GM19239 (cell line): ENCODE results near the gene NFATC2.

Experiments
- DNase-seq: peaks from one replicate; pipeline ENCODE4 v3.0.0; 2011; ENCODE audit warnings: low spot score; ENCODE audit not compliant: insufficient read length
- FAIRE-seq: peaks from 2 replicates; lab custom pipeline; 2011; peaks lifted over from hg19 to GRCh38; lab: Jason Lieb, UNC

The NFATC2 gene

DNA sequence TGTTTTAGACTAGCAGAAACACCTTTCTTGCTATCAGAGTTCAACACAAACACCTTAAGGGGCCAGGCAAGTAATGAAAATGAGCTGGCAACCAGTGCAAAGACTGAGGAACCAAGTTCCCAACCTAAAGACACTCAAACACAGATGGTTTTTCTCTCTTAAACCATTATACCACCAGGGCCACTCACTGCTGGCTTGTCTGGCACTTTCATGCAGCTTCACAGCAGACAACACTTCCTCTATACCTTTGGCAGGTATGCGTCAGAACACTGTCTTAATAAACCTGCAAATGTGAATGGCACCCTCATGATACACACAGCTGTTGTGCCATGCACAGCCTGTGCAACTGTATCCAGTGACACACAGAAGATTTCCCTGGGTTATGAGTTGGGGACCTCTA, 41.6 kb downstream of the NFATC2 start:
- no peak for DNase-seq
- no peak for FAIRE-seq

DNA sequence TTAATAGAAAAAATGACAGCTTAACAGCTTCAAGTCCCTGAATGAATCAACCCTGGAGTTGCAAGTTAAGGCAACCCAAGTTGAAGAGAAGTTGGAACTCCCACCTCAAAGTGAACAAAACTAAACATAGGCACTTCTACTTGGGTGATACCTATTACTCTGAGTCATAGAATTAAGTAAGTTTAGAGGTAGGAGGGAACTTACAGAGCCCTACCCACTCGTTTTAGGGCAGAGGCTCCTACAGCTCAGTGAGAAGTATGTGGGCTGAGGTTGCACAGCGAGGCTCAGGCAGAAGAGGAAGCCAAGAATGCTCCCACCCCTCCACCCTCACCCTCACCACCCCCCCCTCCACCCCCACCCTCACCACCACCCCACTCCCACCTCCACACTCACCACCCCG, 42.2 kb downstream of the NFATC2 start:
- FAIRE-seq: peak; percentile 83
- DNase-seq: peak; percentile 57

DNA sequence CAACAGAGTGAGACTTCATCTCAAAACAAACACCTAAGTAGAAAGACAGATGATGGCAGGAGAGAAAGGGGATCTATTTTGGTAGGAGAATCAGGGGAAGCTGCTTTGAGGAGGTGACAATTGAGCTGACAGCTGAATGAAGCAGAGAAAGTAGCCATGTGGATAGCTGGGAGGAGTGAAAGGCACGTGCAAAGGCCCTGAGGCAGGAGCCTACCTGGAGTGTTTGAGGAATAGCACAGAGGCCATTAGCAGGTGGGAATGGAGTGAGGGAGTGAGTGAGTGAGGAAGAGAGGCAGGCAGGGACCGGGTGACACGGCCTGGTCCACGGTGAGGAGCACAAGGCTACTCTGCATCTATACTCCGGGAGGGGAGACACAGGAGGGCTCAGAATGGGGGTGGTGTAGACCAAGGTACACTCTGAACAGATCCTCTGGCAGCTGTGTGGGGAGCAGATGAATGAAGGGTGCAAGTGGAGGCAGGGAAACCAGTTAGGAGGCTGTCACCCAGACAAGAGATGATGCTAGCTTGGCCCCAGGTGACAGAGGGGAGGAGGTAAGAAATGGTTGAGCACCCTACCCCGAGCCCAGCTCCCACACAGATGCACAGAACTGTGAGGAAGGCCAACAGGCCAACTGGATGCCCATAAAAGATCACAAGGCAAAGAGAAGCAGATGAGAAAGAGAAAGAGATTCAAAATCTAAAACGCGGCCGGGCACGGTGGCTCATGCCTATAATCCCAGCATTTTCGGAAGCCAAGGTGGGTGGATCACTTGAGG, 43.6 kb downstream of the NFATC2 start:
- FAIRE-seq (no peak), DNase-seq (no peak)

DNA sequence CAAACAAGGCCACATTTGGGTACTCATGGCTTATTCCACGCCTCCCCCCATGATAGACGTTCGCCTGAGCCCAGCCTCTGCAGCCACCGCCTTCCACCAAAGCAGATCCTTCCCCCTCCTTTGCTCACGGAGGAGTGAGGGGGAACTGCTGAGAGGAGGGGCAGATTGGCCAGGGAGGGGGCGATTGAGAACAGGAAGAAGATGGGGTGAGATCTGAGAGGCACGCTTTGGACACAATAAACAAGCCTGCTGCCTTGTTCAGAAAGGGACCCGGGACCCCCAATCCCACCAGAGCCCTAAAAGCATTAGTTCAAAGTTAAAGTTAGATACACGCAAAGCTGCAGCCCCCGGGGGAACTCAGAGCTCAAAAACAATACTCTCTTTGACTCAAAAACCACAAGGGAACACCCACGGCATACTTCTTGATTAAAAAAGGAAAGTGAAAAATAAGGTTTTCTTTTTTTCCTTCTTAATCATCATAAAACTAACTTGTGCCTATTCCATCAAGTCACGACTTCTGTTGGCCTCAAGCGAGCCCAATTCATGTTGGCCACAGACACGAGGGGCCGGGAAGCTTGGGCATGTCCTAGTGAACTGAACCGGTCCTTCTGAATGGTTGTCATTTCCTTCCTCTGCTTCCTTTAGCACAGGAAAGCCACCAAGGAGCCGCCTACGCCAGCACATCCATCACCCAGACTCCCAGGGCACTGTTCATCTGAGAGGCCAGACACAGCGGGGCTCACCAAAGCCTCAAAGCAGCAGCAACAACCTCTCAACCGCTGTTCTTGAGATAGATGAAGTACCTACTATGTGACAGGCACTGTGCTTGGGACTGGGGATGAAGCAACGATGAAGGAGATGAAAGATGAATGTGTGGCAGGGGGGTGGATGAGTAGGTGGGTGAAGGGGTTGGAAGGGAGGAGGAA, 44.7 kb downstream of the NFATC2 start:
- peak; percentile 88 for FAIRE-seq
- peak; percentile 50 for DNase-seq

DNA sequence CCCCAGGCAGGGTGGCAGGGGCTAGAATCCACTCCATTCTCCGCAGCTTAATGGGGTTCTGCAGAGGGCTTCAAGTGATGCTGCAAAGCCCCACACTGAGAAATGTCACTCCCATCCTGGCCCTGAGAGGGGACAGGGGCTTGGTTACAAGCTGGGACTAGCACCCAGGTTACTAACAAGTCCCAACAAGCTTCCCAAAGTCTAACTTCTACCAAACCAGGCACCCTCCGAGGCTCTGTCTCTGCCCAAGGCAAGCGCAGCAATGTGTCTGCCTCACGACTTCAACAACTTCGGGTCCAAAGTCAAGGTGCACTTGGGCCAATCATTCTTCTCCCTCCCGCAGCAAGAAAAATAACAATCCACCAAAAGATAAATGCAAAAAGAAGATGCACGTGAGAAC, 45.6 kb downstream of the NFATC2 start:
- DNase-seq: no peak
- no peak for FAIRE-seq

DNA sequence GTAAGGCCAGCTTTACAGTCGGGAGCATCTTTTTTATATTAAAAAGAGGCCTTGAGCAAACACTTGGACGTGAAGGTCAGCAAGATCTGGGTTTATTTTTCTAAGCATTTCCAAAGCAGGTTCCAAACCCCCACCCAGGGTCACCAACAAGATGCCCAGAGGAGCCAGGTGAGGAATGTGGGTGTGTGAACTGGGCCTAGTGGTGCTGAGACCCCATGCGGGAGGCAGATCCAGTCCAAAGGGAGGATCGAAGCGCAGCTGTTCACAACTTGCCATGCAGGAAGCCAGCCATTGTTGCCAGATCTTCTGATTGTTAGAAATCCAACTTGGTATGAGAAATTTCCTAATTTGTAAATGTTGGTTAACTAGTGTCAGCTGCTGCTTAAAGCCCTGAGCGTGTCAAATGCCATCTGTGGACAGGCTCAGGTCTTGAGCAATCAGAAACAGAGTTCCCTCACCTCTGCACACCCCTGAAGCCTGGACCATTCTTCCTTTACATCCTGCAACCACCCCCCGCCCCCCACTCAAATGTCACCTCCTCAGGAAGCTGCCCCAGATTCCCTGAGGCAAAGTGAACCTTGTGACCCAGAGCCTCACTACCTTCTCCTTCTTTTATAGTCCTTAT, 46.5 kb downstream of the NFATC2 start:
- no peak for FAIRE-seq

DNA sequence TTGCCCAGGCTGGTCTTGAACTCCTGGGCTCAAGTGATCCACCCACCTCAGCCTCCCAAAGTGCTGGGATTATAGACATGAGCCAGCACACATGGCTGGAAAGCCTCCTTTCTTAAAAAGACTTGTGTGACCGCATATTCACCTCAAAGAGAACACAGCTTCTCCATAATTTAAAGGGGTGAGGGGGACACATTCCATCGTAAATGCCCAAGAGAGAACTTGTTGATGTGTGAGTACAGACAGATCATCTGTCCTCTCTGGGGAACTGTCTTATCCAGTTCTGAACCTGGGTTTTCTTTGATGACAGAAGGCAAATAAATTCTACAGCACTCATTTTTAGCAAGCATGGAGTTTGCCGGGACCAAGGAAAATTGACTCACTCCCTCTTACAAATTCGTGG, 47.2 kb downstream of the NFATC2 start:
- FAIRE-seq: no peak
- DNase-seq: no peak

More for the DNA sequence above, 46.5 kb downstream of the NFATC2 start:
- no peak for DNase-seq

DNA sequence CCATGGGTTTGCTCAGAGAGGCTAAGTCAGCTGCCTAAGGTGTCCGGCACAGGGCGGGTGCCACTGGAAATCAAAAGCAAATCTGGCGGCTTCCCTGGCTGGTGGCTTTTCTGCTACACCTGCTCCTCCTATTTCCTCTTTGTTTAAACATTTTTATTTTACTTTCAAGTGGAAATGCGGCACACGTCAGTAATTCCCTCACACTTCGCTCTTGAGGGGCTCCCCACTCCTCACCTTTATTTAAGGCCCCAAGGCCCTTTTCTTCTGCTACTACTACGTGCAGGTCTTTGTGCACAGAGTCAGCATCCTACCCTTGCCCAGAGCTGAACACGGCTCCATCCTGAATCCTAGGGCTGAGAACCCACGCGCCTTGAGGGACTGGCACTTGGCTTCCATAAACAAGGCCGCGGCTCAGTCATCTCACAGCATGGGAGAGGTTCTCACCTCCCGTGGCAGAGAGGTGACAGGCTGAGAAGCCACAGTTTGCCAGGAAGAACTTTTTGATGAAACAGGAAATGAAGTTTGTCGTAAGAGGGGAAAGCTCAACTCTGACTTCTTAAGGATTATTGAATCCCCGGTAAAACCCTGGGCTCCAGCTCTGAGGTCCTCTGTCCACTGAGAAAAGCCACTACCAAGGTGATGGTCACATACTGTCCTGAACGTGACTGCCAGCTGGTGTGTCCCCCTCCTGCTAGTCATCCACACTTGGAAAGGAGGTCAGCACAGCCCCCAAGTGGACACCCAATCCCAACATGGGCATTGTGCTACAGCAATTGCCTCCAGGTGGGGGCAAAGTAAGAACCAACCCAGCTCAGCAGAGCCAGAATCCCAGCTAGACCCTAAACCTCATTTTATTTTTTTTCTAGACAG, 48.0 kb downstream of the NFATC2 start:
- FAIRE-seq (no peak), DNase-seq (no peak)

DNA sequence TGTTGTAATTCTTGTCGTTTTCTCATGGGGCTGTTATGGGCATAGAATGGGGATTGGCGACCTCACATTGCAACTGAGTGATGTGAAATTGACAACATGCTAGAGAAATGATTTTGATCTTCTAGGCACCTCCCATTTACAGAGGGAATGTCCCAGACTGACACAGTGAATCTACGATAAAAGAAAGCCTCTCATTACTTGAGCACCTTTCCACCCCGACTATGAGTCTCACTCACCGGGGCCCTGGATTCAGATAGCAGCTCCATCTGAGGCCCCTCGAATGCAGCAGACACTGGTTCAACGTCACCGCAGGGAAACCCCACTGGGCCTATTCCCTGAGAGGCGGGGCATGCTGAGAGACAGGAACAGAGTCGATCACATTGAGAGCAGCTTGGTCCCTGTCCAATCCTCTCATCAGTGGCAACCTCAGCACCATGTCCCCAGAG, 49.1 kb downstream of the NFATC2 start:
- no peak for FAIRE-seq
- DNase-seq: no peak

DNA sequence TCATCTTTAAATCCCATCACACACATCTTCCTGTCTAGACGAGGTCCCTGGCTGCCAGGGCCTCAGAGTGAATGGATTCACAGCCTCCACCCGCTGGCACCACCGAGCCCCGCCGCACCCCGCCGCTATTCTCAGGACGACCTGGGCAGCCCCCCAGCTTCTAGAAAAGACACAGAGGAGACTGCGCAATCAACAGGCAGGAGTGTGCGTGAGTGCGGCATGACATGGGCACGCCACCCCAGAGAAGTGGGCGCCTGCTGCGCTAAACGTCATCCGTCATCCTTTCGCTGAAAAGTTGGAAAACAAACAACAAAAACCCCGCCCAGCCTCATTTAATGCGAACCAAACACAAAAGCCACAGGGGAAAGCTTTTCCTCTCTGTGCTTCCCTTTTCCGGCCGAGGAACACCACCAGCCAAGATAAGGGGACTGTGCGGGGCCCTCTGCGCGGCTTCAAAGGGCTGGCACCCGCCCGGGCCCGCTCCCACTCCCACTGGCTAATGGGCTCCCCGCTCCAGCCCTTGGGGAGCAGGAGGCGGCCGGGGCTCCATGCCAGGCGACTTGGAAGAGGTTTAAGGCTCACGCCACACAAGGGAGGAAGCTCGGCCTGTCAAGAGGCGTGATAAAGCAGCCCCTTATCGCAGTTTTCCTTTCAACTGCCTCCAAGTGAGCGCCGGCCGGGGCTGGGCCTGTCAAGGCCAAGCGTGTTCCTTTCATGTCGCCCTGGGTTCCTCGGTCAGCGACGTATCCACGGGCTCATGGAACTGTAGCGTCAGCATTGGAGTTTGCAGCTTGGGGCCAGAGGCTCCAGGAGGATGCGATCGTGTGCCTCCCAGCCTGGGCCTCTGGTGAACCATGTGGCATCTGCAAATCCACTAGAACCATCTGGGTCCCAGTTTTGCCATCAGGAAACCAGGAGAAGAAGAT, 50.1 kb downstream of the NFATC2 start:
- no peak for FAIRE-seq
- no peak for DNase-seq

DNA sequence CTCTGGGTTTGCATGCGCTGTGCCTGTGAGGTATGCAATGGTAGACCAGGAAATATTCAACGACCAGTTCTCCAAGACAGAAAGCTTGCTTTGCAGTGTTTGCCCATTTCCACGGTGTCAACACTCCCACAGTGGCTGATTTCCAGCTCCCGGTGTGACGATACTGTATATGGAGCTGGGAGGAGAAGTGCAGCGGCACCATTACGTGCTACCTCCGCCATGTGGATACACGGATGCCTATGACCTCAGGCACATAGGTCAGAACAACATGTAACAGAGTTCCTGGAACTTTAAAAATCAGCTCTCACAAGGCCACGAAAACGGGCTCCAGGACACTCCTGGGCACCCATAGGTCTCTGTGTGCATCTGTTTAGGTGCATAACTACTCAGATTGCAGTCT, 51.1 kb downstream of the NFATC2 start:
- DNase-seq (no peak), FAIRE-seq (no peak)

DNA sequence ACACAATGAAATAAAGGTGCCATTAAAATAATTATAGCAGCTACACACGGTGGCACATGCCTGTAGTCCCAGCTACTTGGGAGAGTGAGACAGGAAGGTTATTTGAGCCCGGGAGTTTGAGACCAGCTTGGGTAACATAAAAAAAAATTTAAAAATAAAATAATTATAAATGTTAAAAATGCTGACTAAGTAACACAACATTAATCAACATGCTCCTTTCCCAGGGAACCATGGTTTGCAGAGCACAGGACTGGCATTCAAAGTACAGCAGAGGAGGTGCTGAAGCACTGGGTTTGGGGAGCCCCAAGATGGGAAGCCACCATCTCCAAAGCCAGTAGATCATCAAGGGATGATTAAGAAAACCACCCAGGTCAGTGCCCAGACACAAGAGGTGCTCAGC, 51.9 kb downstream of the NFATC2 start:
- FAIRE-seq (no peak), DNase-seq (no peak)

DNA sequence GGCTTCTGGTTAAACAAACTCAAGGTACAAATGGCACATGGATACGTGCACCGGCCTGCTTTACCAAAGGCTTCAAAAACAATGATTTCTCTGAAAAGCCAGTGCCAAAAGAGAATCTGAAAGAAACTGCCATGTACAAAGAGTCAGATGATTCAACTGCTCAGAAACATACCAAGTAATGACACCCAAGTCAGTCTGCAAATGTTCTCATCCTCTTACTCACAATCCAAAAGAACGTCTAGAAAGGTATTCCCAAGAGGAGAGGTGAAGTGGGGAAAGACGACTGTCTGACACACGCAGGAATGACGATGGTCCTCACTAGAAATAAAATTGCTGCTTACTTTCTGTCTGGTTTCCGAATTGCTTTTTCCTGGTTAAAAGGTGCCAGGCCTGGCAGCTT, 52.9 kb downstream of the NFATC2 start:
- DNase-seq (no peak), FAIRE-seq (no peak)

DNA sequence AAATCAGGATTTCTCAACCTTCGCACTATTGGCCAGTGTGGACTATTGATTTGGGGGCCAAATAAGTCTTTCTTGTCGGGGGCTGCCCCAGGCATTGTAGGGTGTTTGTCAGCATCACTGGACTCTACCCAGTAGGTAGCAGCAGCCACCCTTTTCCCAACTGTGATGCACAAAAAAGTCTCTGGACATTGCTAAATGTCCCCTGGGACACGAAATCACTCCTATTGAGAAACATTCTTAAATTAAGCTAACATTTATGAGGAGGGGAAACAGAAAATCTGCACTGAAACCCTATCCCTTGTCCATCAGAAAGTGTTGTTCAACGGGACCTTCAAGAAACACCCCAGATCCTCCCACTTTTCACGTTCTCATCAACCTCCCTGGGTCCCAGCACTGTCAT, 54.2 kb downstream of the NFATC2 start:
- FAIRE-seq: no peak

DNA sequence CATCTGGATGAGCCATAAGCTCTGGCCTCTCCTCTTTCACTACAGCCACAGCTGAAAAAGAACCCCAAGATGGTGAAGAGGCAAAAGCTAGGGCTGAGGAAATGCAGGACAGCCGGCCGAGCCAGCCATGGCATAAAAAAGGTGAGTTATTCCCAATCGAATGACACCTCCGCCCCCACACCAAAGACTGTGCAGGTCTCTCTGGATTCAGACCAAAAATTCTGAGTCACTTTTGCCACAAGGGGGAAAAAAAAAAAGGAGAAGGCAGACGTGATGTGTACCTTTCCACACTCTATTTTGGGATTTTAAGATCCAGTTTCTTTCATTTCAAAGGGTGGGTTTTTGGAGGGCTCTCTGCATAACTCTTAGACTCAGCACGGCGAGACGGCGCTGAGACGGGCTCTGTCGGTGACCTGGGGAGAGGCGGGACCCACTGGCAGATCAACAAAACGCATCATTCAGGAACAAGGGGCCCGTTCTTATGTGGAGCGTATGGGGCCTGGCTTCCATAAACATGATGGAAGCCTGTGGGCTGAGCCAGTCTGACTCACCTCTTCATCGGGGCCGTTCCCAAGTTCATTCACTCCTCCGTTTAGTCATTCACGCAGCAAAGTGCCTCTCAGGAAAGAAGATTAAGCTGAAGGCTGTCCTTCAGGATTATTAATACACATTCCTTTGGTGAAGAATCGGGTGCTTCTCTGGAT, 54.8 kb downstream of the NFATC2 start:
- DNase-seq: no peak
- no peak for FAIRE-seq

More for the DNA sequence above, 54.2 kb downstream of the NFATC2 start:
- no peak for DNase-seq

DNA sequence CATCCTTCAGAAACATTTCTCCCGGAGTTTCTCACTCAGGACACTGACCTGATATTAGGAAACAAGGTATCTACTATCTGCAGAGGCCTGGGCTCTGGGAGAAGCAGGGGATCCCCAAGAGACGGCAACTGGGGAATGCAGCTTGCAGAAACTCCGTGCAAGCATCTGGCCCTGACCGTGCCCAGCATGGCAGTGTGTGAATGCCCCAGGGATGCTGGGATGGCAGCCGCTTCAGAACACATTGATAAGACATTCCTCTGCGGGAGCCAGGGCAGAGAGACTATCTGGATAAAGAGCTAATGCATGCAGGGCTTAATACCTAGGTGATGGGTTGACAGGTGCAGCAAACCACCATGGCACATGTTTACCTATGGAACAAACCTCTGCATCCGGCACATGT, 55.4 kb downstream of the NFATC2 start:
- DNase-seq (no peak), FAIRE-seq (no peak)

DNA sequence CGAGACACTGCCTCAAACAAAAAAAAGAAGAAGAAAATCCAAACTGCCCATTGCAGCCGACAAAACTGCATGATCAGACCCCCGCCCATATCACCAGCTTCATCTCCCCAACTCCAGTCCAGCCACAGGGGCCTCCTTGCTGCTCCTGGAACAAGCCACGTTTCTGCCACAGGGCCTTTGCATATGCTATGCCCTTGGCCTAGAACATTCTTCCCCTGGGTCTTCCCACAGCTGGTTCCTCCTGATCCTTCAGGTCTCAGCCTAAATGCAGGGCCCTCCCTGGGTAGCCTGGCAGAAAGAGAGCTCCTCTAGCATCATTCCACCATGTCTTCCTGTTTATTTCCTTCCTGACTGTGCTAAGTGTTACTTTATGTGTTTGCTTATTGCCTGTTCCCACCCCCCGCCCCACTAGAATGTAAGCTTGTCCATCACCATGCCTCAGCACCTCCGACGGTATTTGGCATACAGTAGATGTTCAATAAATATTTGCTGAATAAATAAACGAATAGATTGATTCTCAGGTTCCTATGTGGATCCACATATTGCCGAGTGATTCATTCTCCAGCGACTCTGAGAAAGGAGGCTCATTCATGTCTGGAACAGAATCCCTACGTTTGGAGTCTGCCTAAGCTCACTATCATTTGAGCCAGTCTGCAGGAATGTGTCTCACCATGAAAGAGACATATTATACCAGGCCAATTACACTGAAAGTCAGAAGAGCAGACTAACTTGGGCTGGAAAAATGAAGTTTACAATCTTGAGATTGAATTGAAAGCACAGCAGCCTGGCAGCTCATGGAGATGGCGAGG, 56.1 kb downstream of the NFATC2 start:
- DNase-seq (no peak), FAIRE-seq (no peak)
